K562 (cell line): Measurements from ENCODE around the gene OARD1. TPM values are rescaled to one million over a fixed set of nuclear protein-coding genes. Genes with fewer than 3 reads are reported as not detected.

Source experiments
- ATAC-seq: fragments of 200-7000 bp; cut with Tn5 transposase; 3 replicates; pipeline ENCODE4 v1.9.1; 2020; ENCODE audit warnings: moderate library complexity
- BruUV-seq: library from RNA; stranded (reverse); fragments of 400-500 nt; replicated peaks from 2 replicates; lab custom pipeline; 2021; lab: Mats Ljungman, UMichigan
- CTCF ChIA-PET: fragments of 300-600 bp; formaldehyde crosslinking; extraction: SDS; loops from one replicate; lab custom pipeline; 2021; ENCODE audit warnings: low intra/inter-chr PET ratio; lab: Yijun Ruan, JAX
- POLR2A ChIA-PET: fragments of 300-600, 350-650 bp; sonication (Branson Sonifier 250); formaldehyde crosslinking; extraction: SDS; loops from one replicate; lab custom pipeline; 2021; ENCODE audit warnings: antibody characterized with exemption, inconsistent platforms; lab: Yijun Ruan, JAX
- DNase-seq, 4 experiments: peaks; one replicate each; pipeline versions ENCODE4 v3.0.0 to v3.0.0-alpha.2; 2011 to 2018; ENCODE audit warnings: low spot score in 3 of 4, mixed read lengths in 3 of 4; ENCODE audit errors: extremely low read depth in 1 of 4
- FAIRE-seq: peaks from 2 replicates; lab custom pipeline; 2011; peaks lifted over from hg19 to GRCh38; lab: Jason Lieb, UNC
- H2AFZ ChIP-seq: 2 replicates; pipeline ENCODE4 v1.6.0; 2011; ENCODE audit warnings: low read depth, low read length, control low read depth, inconsistent platforms
- H3K27ac ChIP-seq: fragments of 200-600 bp; 3 replicates; pipeline ENCODE4 v1.8.0; 2011; ENCODE audit warnings: low read depth, mild to moderate bottlenecking, control low read depth, inconsistent platforms, low read length, moderate library complexity, mixed read lengths; ENCODE audit errors: extremely low read depth
- H3K27me3 ChIP-seq, 2 experiments: fragments of 300-600 bp in 1 of 2; 2 replicates in 1 of 2; 3 replicates in 1 of 2; pipeline versions ENCODE4 v1.6.0 to v1.8.0; 2011; ENCODE audit warnings: inconsistent platforms in 2 of 2, low read length in 2 of 2, mild to moderate bottlenecking in 1 of 2, mixed read lengths in 1 of 2, moderate library complexity in 1 of 2; ENCODE audit not compliant: control insufficient read depth in 2 of 2, insufficient read depth in 2 of 2
- H3K36me3 ChIP-seq: fragments of 300-600 bp; 3 replicates; pipeline ENCODE4 v1.8.0; 2011; ENCODE audit warnings: mild to moderate bottlenecking, low read length, inconsistent platforms; ENCODE audit not compliant: control insufficient read depth, insufficient read depth
- H3K4me1 ChIP-seq, 2 experiments: fragments of 200-600 bp in 1 of 2; replicated peaks in 1 of 2; 2 replicates in 1 of 2; 3 replicates in 1 of 2; pipeline versions ENCODE4 v1.5.1 to v1.8.0; 2011; ENCODE audit warnings: inconsistent platforms in 2 of 2, low read length in 2 of 2, mild to moderate bottlenecking in 1 of 2, mixed read lengths in 1 of 2, moderate library complexity in 1 of 2; ENCODE audit not compliant: control insufficient read depth in 2 of 2, insufficient read depth in 2 of 2
- H3K4me2 ChIP-seq: 2 replicates; pipeline ENCODE4 v1.6.1; 2011; ENCODE audit warnings: low read length, control low read depth, inconsistent platforms, mixed read lengths; ENCODE audit not compliant: insufficient read depth
- H3K4me3 ChIP-seq: fragments of 200-600 bp; sonication (generic), shearing (Covaris generic); 2 replicates; pipeline ENCODE4 v1.5.1; 2016; ENCODE audit warnings: control low read depth, inconsistent platforms
- H3K79me2 ChIP-seq: fragments of 200-600 bp; 3 replicates; pipeline ENCODE4 v1.8.0; 2011; ENCODE audit warnings: low read length, inconsistent platforms; ENCODE audit not compliant: control insufficient read depth, insufficient read depth
- H3K9ac ChIP-seq, 2 experiments: 2 replicates each; pipeline versions ENCODE4 v1.6.0 to v1.6.1; 2011; ENCODE audit warnings: low read depth in 2 of 2, low read length in 2 of 2, control low read depth in 1 of 2, inconsistent platforms in 1 of 2, mild to moderate bottlenecking in 1 of 2, mixed read lengths in 1 of 2; ENCODE audit not compliant: insufficient read depth in 1 of 2
- H3K9me1 ChIP-seq: one replicate; pipeline ENCODE4 v1.6.0; 2011; ENCODE audit warnings: inconsistent platforms, mild to moderate bottlenecking, low read length, moderate library complexity; ENCODE audit not compliant: control insufficient read depth, insufficient read depth
- H3K9me3 ChIP-seq: replicated peaks from 2 replicates; pipeline ENCODE4 v1.5.1; 2011; ENCODE audit warnings: low read depth, low read length, inconsistent platforms; ENCODE audit not compliant: control insufficient read depth, insufficient read depth
- H4K20me1 ChIP-seq: replicated peaks from 2 replicates; pipeline ENCODE4 v1.6.1; 2011; ENCODE audit warnings: low read length, inconsistent platforms, mixed read lengths; ENCODE audit not compliant: control insufficient read depth, insufficient read depth
- BCL6 ChIP-seq: fragments of 250-450 bp; sonication (Bioruptor Pico); IDR thresholded peaks from 2 replicates; pipeline ENCODE4 v1.4.0; 2020
- CUX1 ChIP-seq: fragments of 200-800 bp; sonication (Bioruptor generic); IDR thresholded peaks from 2 replicates; pipeline ENCODE4 v1.6.1; 2016; ENCODE audit warnings: missing genetic modification characterization, missing compliant biosample characterization
- DACH1 ChIP-seq: fragments of 450-650 bp; IDR thresholded peaks from 2 replicates; pipeline ENCODE4 v1.6.1; 2018; ENCODE audit not compliant: partially characterized antibody
- NFE2L1 ChIP-seq: fragments of 450-650 bp; IDR thresholded peaks from 2 replicates; pipeline ENCODE4 v1.6.1; 2016; ENCODE audit warnings: missing genetic modification characterization, low read depth, mild to moderate bottlenecking, missing compliant biosample characterization, moderate library complexity, borderline replicate concordance
- POLR2G ChIP-seq: fragments of 200-400 bp; formaldehyde crosslinking; IDR thresholded peaks from 2 replicates; pipeline ENCODE4 v1.6.1; 2017; ENCODE audit warnings: low read depth, mild to moderate bottlenecking, antibody characterized with exemption, low read length, moderate library complexity
- SIN3A ChIP-seq, 2 experiments: fragments of 150-350 bp in 1 of 2; IDR thresholded peaks; 2 replicates each; pipeline ENCODE4 v1.6.1; 2011 to 2016; ENCODE audit warnings: borderline replicate concordance in 2 of 2, low read depth in 2 of 2, low read length in 2 of 2, mild to moderate bottlenecking in 2 of 2, moderate library complexity in 2 of 2; ENCODE audit not compliant: control insufficient read depth in 1 of 2
- SRF ChIP-seq, 2 experiments: fragments of 250-450, 450-650 bp in 1 of 2; sonication (Bioruptor Pico) in 1 of 2; sonication (generic) in 1 of 2; formaldehyde crosslinking; IDR thresholded peaks; 2 replicates each; pipeline versions ENCODE4 v1.5.0 to v1.5.1; 2020 to 2022; ENCODE audit warnings: mild to moderate bottlenecking in 1 of 2, missing genetic modification reagents in 1 of 2
- ZNF395 ChIP-seq: fragments of 200-800 bp; sonication (Bioruptor generic); IDR thresholded peaks from 2 replicates; pipeline ENCODE4 v1.6.1; 2017; ENCODE audit warnings: missing genetic modification characterization, missing compliant biosample characterization
- ZNF436 ChIP-seq: fragments of 250-450, 450-650 bp; sonication (Bioruptor Pico); formaldehyde crosslinking; IDR thresholded peaks from 2 replicates; pipeline ENCODE4 v1.7.0; 2020; ENCODE audit warnings: mild to moderate bottlenecking
- ZNF764 ChIP-seq: fragments of 250-450 bp; sonication (Bioruptor Pico); IDR thresholded peaks from 2 replicates; pipeline ENCODE4 v1.4.0; 2020; ENCODE audit warnings: low read depth, mild to moderate bottlenecking, moderate library complexity
- WGBS: fragments of 100-300 bp; shearing (Covaris generic); methylation state at CpG from one replicate; pipeline ENCODE4 v1.1.6; 2016; ENCODE audit warnings: low coverage, mixed read lengths; ENCODE audit not compliant: insufficient coverage; ENCODE audit errors: missing lambda C conversion rate; 5-methylcytosine and 5-hydroxymethylcytosine counted together
- in situ Hi-C: fragments of 300-500 bp; cut with MboI; formaldehyde crosslinking; loops from 4 replicates; pipeline ENCODE4 v1.15.0; 2018; ENCODE audit warnings: inconsistent platforms, mixed read lengths
- intact Hi-C: fragments of 100-400 bp; cut with micrococcal nuclease; formaldehyde crosslinking; loops from 2 replicates; pipeline ENCODE4 v1.14.2; 2022
- polyA plus RNA-seq, 8 experiments: library from polyadenylated mRNA; depleted of rRNA in 4 of 8; stranded (reverse) in 5 of 8; unstranded in 3 of 8; fragments of >200 nt; fragmentation: Nextera tagmentation in 2 of 8; fragmentation: Illumina TruSeq in 1 of 8; extraction: Ambion mirVana in 2 of 8; extraction: Trizol in 1 of 8; gene quantifications; 2 replicates each; pipeline versions ENCODE4 v1.2.1 to v1.2.3, GENCODE V29; 2011 to 2014; ENCODE audit warnings: inconsistent platforms in 1 of 8, missing spikeins in 1 of 8
- total RNA-seq, 7 experiments: library from RNA; depleted of rRNA in 6 of 7; stranded (reverse); fragments of >200 nt in 6 of 7; fragmentation: Illumina TruSeq in 2 of 7; extraction: Trizol in 2 of 7; gene quantifications; 2 replicates each; pipeline versions ENCODE4 v1.2.1 to v1.2.3, GENCODE V29; 2011 to 2021; ENCODE audit warnings: low replicate concordance in 1 of 7
- TF ChIP-seq, protein P1 (sequence below): fragments of 250-450 bp; sonication (Bioruptor Pico); IDR thresholded peaks from 2 replicates; pipeline ENCODE4 v1.5.0; 2021; ENCODE audit warnings: mild to moderate bottlenecking, borderline replicate concordance

The OARD1 gene
- total and polyA plus RNA-seq, 9 of the 15 experiments (the other 6 are each of a cell fraction or from before 2014, with no cell fraction given), result 43.4 to 88.3 (median 61.1) TPM

DNA sequence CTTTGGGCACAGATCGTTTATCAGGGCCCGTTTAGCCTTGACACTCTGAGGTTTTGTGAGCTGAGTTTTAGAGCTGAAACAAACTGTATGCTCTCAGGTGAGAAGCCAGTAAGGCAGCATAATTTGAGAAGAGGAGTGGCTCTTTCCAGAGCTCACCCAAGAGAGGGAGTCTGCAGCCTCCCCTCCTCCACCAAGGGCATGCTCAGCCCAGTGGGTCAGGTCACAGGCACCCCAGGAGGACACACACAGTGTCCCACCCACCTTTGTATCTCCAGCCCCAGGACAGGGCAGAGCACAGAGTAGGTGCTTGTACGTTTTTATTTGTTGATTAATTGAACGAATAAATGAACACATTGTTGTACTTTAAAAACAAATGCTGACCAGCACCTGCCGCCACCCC is 26.5 kb downstream of the OARD1 start:
- no peaks in the 10 kb centered on the region; the same call in 1 of the 2 replicates for H4K20me1 ChIP-seq
- in situ Hi-C loops (loop anchor here (25.0 kb wide), 1 partner anchor 1683 kb away; no protein-coding TSS in a partner anchor), intact Hi-C loops (no loop called here)
- H3K79me2 ChIP-seq, result no peaks in the 10 kb centered on the region
- no peaks in the 10 kb centered on the region for H3K9me1 ChIP-seq
- H3K4me1 ChIP-seq, result peaks cover 0 to 7% of the 10 kb centered on the region in 2 experiments; a peak in 3 of 5 replicates
- no peak overlapping the region for H3K4me2 ChIP-seq
- ChIA-PET POLR2A (interaction anchor here (0.8 to 1.4 kb wide), 5 partner anchors 8 to 165 kb away, joined by 3 to 6 read pairs (median 4); partner anchors contain the start of gene APOBEC2), CTCF (no interaction called here)
- BruUV-seq, result no TSS peak
- no peaks in the 10 kb centered on the region for H3K27me3 ChIP-seq
- no peak overlapping the region for H3K27ac ChIP-seq
- TF ChIP-seq ZNF764 (CRISPR knock-in tag), result no peak
- no peak for TF ChIP-seq NFE2L1
- TF ChIP-seq CUX1 (CRISPR knock-in tag), result no peak
- no peak for TF ChIP-seq ZNF436 (CRISPR knock-in tag)
- no peak for TF ChIP-seq SRF (CRISPR knock-in tag; IDR thresholded peaks at IDR 0.05)
- no peak for TF ChIP-seq POLR2G
- no peak for TF ChIP-seq BCL6 (CRISPR knock-in tag)
- no peak for TF ChIP-seq SIN3A (IDR thresholded peaks at IDR 0.05; ENCODE audit: borderline replicate concordance in 2 of 2, control insufficient read depth in 1 of 2, low read depth in 2 of 2, low read length in 2 of 2)
- TF ChIP-seq ZNF395 (CRISPR knock-in tag), result no peak
- TF ChIP-seq, protein P1, sequence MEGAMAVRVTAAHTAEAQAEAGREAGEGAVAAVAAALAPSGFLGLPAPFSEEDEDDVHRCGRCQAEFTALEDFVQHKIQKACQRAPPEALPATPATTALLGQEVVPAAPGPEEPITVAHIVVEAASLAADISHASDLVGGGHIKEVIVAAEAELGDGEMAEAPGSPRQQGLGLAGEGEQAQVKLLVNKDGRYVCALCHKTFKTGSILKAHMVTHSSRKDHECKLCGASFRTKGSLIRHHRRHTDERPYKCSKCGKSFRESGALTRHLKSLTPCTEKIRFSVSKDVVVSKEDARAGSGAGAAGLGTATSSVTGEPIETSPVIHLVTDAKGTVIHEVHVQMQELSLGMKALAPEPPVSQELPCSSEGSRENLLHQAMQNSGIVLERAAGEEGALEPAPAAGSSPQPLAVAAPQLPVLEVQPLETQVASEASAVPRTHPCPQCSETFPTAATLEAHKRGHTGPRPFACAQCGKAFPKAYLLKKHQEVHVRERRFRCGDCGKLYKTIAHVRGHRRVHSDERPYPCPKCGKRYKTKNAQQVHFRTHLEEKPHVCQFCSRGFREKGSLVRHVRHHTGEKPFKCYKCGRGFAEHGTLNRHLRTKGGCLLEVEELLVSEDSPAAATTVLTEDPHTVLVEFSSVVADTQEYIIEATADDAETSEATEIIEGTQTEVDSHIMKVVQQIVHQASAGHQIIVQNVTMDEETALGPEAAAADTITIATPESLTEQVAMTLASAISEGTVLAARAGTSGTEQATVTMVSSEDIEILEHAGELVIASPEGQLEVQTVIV (CRISPR knock-in tag), result no peak
- no peak for TF ChIP-seq DACH1
- no peak overlapping the region for H2AFZ ChIP-seq
- 20% methylated on average over 5 of the region's 5 CpGs for WGBS
- FAIRE-seq, result no peak
- no peaks in the 10 kb centered on the region for H3K9me3 ChIP-seq
- H3K36me3 ChIP-seq, result no peaks in the 10 kb centered on the region
- ATAC-seq, result no peak
- no peak overlapping the region for H3K4me3 ChIP-seq
- H3K9ac ChIP-seq, result no peak overlapping the region; a peak in 1 of 4 replicates
- DNase-seq, result no peak
